GM12801 (cell line): ENCODE data around the gene CHCHD6.

ENCODE experiments used
- CTCF ChIP-seq: IDR thresholded peaks from one replicate; pipeline ENCODE4 v1.5.1; 2011; ENCODE audit warnings: control low read depth; ENCODE audit not compliant: insufficient read length; ENCODE audit errors: extremely low read depth

CHCHD6 gene

GRCh38 chr3:126896067-126896441 is 192.0 kb downstream of the CHCHD6 start:
- no peak for TF ChIP-seq CTCF

GRCh38 chr3:126896968-126897367 is 192.9 kb downstream of the CHCHD6 start:
- TF ChIP-seq CTCF: no peak

GRCh38 chr3:126897943-126898342 is 193.9 kb downstream of the CHCHD6 start:
- TF ChIP-seq CTCF: no peak

- TF ChIP-seq CTCF: no peak
These were observed 197.0 kb downstream of the CHCHD6 start for GRCh38 chr3:126900859-126901540.

- TF ChIP-seq CTCF: no peak
These were observed 197.6 kb downstream of the CHCHD6 start for GRCh38 chr3:126901631-126902030.

GRCh38 chr3:126903521-126903920 is 199.5 kb downstream of the CHCHD6 start:
- TF ChIP-seq CTCF: no peak

GRCh38 chr3:126907557-126907956 is 203.5 kb downstream of the CHCHD6 start:
- TF ChIP-seq CTCF: no peak

- TF ChIP-seq CTCF: no peak
These were observed 204.8 kb downstream of the CHCHD6 start for GRCh38 chr3:126908752-126909275.
